HG02852 (cell line): ENCODE measurements around the gene STXBP6.
"Not testable (repeated sequence)": the region's sequence is repeated elsewhere in the genome, so short reads cannot be mapped to it uniquely, and the experiment has no call there.

Source experiments
- ATAC-seq: cut with Tn5 transposase; IDR thresholded peaks from one replicate; pipeline ENCODE4 v1.9.1; 2021; ENCODE audit warnings: mild to moderate bottlenecking, moderate library complexity; ENCODE audit not compliant: unreplicated experiment

Gene STXBP6

DNA sequence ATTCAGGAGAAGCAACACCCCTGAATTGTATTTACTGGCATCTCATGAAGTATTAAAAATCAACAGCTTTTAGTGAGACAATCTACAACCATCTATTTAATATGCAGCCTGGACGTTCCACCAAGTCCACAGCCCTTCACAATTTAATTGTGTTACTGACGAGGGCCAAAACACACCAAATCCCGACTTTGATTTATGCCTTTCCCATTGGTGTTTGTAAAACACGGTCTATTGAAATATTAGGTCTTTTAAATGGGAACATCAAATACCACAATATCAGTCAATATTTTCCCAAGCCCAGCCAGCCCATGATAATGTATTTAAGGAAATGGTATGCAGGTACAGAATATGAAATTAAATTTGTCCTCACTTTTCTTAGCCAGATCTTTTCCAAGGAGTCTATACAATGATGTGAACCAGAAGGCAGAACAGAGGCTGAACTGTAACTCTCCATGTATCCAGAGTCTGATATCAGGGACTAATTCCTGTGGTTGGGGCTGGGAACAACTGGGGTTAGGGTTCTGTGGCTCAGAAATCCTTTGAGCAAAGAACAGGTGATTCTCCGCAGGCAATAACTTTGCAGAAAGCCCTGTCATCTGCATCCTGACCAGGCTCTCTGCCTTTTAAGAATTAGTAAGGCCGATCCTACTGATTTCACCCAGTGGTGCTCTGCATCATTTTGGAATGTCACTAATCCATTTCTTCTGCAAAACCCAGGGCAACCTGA lies 236.7 kb downstream of the STXBP6 start:
- ATAC-seq, result no peak

GRCh38 chr14:24809135-24809534 lies 240.8 kb downstream of the STXBP6 start:
- no peak for ATAC-seq

GRCh38 chr14:24808412-24808811 lies 241.5 kb downstream of the STXBP6 start:
- ATAC-seq, result no peak

- ATAC-seq, result peak; percentile 67
Observed at GRCh38 chr14:24806061-24806678, 243.8 kb downstream of the STXBP6 start.

- ATAC-seq, result no peak
Observed at GRCh38 chr14:24804552-24805212, 245.3 kb downstream of the STXBP6 start.

DNA sequence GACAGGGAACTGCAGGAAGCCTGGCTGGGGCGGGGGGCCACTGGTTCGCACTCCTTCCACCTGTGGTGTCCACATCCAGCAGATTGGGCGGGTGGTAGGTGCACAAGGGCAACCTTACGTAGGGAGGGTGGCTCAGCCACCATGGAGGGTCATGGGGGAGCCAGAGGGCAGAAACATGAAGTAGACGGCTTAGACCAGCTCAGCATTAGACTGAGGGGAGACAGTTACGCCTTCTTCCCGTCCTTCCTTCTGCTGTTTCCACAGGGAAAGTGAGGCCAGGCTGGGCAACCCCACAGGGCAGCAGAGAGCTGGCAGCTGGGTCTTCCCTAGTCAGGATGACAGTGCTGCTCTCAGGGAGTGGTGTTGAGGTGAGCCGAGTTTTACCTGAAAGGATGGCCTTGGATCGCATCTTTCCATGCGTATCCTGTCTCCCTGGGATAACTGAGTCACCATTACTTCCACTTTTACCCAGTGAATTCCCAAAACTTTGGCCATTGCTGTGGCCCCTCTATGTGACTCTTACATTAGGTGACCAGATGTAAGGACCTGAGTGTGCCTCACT lies 245.9 kb downstream of the STXBP6 start:
- ATAC-seq, result no peak

GRCh38 chr14:24803426-24803825 lies 246.5 kb downstream of the STXBP6 start:
- ATAC-seq, result not testable (repeated sequence)

GRCh38 chr14:24802236-24802635 lies 247.7 kb downstream of the STXBP6 start:
- ATAC-seq, result no peak

DNA sequence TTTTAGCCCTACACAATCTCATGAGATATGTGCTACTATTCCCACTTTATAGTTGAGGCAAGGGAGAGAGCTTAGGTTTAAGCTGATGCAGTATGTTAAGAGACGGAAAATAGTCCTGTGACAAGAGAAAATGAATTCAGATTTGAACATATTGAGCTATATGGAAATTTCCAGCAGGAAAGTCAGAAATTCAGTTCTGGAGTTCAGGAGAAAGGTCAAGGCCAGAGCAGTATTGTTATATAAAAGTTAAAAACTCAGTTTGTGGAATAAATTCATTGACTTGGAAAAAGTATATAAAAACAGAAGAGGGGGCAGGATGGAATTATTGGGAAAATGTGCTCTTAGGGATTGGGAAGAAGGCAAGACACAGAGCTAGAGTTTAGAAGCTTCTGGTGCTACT lies 248.9 kb downstream of the STXBP6 start:
- ATAC-seq, result no peak

- no peak for ATAC-seq
Observed at GRCh38 chr14:24798911-24799462, 251.0 kb downstream of the STXBP6 start.

DNA sequence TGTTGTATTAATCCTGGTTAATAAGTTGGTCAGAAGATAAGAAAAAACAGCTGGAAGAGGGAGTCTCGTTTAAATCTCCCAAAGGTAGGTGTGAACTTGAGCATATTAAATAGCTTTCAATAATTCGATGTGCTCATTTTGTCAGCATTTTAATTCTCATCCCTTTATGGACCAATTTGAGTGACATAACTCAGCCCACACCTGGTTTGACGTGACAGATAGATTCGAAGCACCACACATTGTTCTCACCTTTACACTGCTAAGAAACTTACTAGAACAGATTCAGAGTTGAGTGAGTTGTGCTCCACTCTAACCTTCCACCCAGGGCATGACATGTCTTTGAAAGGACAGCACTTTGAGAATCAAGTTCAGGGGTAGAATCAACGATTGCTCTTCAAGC lies 254.5 kb downstream of the STXBP6 start:
- ATAC-seq, result no peak

DNA sequence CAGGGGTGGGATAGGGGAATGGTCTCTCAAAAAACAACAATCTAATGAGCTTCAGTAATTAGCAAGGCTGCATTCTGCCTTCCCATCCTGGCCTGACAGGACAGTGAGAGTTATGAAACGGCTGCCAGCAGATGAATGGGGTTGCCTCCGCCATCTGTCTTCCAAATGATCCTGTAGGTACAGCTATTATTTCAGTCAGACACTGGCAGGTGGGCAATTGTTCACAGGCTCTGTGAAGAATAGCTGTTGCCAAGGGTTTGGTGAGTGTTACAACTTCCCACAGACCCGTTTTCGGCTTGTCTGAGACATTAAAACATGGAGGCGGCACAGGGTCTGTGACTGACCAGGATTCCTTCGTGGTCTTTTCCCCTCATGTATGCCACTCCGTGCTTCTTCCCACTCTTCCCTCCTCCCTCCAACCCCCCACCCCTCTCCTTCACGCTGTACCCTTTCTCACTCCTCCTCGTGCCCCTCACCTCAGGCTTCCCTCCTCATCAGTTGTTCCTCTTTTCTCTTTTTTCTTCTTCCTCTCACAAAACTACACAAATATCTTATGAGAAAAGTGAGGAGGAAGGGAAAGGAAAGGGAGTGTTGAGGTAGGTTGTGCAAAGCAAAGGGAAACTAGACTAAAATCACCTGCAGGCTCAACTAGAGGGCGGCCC lies 255.2 kb downstream of the STXBP6 start:
- ATAC-seq, result no peak

- no peak for ATAC-seq
Observed at GRCh38 chr14:24790196-24790595, 259.8 kb downstream of the STXBP6 start.

GRCh38 chr14:24789378-24789884 lies 260.5 kb downstream of the STXBP6 start:
- no peak for ATAC-seq

GRCh38 chr14:24785698-24786097 lies 264.2 kb downstream of the STXBP6 start:
- ATAC-seq, result no peak

GRCh38 chr14:24784981-24785380 lies 265.0 kb downstream of the STXBP6 start:
- ATAC-seq, result no peak

DNA sequence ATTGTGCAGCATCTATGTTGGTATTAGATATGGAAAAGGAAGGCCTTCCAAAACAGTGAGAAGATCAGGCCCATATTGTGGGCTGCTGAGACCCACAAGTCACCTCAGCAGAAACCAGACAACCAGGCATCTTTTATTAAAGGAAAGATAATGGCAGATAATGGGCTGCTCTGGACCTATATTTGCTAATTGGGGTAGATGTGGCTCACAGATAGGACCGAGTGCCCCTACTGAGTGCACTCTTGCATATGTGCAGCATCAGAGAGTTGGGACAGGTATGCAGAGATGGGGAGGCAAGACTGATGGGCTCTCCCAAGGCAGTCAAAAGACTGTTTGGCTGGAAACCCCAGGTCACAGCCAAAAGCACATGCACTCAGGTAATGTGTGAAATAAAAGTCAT lies 266.2 kb downstream of the STXBP6 start:
- ATAC-seq, result no peak

GRCh38 chr14:24780281-24780680 lies 269.7 kb downstream of the STXBP6 start:
- no peak for ATAC-seq

DNA sequence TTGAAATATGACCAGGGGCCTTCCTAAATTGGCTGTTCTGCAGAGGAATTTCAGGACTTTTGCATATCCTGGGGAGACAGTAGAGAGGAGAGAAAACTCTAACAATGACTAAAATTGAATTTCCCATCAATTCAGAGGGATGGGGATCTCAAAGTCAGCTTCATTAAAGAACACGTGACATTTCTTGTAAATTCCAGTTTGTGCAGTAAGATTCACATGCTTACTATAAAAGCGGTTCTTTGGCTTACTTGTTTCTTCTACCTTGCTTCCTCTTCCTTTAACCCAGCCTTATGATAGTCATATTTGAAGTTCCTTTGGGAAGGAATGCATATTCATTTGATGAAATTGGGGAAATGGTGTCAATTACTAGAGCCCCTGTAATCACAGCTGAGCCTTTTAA lies 272.3 kb downstream of the STXBP6 start:
- ATAC-seq, result no peak

GRCh38 chr14:24775950-24776349 lies 274.0 kb downstream of the STXBP6 start:
- ATAC-seq, result no peak
